Measurements from ENCODE around the gene ZMIZ1.

ZMIZ1 gene

GRCh38 chr10:79158402-79159097 lies 89.8 kb downstream of the ZMIZ1 start:
- no peak for DNase-seq

- no peak for DNase-seq
Measured at GRCh38 chr10:79159141-79159651, 90.4 kb downstream of the ZMIZ1 start.

- DNase-seq = no peak
Measured at GRCh38 chr10:79159785-79160184, 91.0 kb downstream of the ZMIZ1 start.

- DNase-seq = no peak
Measured at GRCh38 chr10:79160191-79160590, 91.4 kb downstream of the ZMIZ1 start.

- DNase-seq = no peak
Measured at GRCh38 chr10:79161557-79161956, 92.8 kb downstream of the ZMIZ1 start.

GRCh38 chr10:79162022-79162421 lies 93.3 kb downstream of the ZMIZ1 start:
- no peak for DNase-seq

GRCh38 chr10:79162861-79163665 lies 94.3 kb downstream of the ZMIZ1 start:
- DNase-seq = no peak

- no peak for DNase-seq
Measured at GRCh38 chr10:79163666-79163975, 94.9 kb downstream of the ZMIZ1 start.

GRCh38 chr10:79164075-79164474 lies 95.3 kb downstream of the ZMIZ1 start:
- no peak for DNase-seq

GRCh38 chr10:79165070-79165778 lies 96.5 kb downstream of the ZMIZ1 start:
- no peak for DNase-seq

GRCh38 chr10:79166312-79166721 lies 97.6 kb downstream of the ZMIZ1 start:
- no peak for DNase-seq

GRCh38 chr10:79166741-79167140 lies 98.0 kb downstream of the ZMIZ1 start:
- DNase-seq = no peak

- no peak for DNase-seq
Measured at GRCh38 chr10:79167537-79167936, 98.8 kb downstream of the ZMIZ1 start.

- no peak for DNase-seq
Measured at GRCh38 chr10:79168210-79168609, 99.4 kb downstream of the ZMIZ1 start.

GRCh38 chr10:79170226-79170752 lies 101.5 kb downstream of the ZMIZ1 start:
- DNase-seq = no peak

- no peak for DNase-seq
Measured at GRCh38 chr10:79170993-79171392, 102.2 kb downstream of the ZMIZ1 start.

GRCh38 chr10:79171504-79171903 lies 102.7 kb downstream of the ZMIZ1 start:
- DNase-seq = no peak

- DNase-seq = no peak
Measured at GRCh38 chr10:79172881-79173280, 104.1 kb downstream of the ZMIZ1 start.

- no peak for DNase-seq
Measured at GRCh38 chr10:79173582-79174262, 105.0 kb downstream of the ZMIZ1 start.

GRCh38 chr10:79176052-79176501 lies 107.3 kb downstream of the ZMIZ1 start:
- no peak for DNase-seq

- no peak for DNase-seq
Measured at GRCh38 chr10:79176949-79177602, 108.3 kb downstream of the ZMIZ1 start.

- DNase-seq = no peak
Measured at GRCh38 chr10:79178070-79178576, 109.4 kb downstream of the ZMIZ1 start.
